Ecto neural progenitor cell (in vitro differentiated cells): Measurements from ENCODE around the gene PALD1.

Experiments used
- DNase-seq: peaks from one replicate; pipeline ENCODE4 v3.0.0-alpha.2; 2018; ENCODE audit warnings: low spot score

PALD1 gene

GRCh38 chr10:70457759-70458305 lies 20.7 kb upstream of the PALD1 start:
- DNase-seq: no peak

DNA sequence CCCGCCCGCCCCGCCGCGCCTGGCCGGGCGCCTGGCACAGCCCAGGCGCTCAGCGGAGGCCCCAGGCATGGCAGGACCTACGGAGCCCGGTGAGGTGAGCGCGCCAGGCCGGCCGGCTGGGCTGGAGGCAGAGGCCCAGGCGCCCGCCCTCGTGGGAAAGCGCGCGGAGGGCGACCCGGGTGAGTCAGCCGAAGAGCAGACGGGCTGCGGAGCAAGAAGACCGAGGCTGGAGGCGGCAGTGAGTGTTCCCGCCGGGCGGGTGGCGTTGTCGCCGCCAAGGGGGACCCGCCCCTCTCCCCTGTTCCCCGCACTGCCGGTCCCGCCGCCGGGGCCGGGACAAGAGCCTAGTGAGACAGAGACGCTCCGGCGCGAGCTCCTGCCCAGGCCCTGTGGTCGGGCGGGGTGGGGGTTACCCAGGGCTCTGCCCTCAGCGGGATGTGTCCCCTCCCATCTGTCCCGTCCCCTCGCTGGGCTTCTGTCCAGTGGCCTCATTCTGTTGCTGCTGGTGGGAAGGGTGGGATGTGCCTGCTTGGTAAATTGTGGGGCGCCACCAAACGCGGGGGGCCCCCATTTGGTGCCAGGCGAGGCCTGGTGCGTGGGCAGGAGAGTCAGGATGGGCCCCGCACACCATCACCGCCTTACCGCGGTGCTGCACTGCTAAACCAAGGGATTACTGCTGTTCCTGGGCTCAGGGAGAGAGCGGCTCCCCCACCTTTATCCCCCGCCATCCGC lies 20.1 kb upstream of the PALD1 start:
- DNase-seq: peak; percentile 70

DNA sequence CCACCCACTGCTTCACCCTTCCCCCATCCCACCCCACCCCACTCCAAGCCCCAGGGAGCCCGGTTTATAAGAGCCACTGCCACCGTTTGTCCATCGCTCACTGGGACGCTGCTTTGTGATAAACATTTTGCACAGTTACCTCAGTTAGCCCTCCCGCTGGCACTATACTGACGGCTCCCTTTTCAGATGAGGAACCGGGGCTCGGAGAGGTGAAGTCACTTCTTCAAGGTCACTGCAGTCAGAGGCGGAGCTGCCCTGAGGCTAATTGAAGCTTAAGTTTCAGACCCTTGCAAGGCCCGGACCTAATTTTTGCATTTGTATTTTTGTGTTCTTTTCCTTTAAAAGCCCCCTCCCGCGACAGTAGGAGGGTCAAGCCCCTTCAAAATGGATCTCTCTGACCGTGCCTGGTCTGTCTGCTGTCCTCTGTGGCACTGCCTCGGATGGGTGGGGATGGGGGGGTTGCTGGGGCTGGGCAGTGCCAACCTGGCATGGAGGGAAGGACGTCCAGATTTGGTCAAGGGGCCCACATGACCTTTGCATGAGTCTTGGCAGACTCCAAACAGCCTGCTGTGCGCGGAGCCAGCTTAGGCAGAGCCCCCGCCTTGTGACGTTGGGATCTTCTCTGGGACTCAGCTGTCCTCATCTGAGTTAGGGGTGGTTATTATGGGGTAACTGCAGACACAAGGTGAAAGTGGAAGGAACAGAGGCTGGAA lies 19.4 kb upstream of the PALD1 start:
- no peak for DNase-seq

GRCh38 chr10:70459774-70460490 lies 18.6 kb upstream of the PALD1 start:
- peak; percentile 70 for DNase-seq

GRCh38 chr10:70461397-70462348 lies 16.9 kb upstream of the PALD1 start:
- peak; percentile 64 for DNase-seq

DNA sequence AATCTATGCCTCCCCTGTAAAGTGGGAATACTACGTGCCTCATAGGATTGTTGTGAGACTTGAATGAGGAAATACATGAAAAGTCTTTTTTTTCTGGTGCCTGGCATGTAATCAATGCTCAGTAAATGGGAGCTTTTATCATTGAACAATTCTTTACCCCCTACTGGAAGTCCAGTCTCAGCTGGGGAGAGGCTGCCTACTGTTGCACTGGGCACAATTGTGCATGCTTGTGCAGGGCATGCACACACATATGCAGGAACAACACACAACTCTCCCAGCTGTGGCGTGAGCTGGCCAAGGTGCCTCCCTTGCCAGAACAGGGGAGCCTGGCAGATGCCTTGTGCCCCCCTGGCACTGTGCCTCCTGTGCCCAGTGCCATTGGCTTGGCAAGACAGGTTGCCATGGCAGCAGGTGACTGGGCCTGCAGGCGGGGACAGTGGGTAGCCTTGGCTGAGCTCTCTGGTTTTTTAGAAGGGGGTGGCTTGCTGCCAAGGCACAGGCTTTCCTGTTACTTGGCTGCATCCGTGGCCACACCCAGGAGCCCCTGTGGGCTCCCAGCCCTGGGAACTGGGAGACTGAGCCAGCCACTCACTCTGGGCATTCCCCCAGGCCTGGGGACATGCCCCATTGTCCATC lies 16.1 kb upstream of the PALD1 start:
- DNase-seq: no peak

- DNase-seq: no peak
These were observed 13.3 kb upstream of the PALD1 start for GRCh38 chr10:70465278-70465677.

- no peak for DNase-seq
These were observed 12.7 kb upstream of the PALD1 start for GRCh38 chr10:70465832-70466231.

DNA sequence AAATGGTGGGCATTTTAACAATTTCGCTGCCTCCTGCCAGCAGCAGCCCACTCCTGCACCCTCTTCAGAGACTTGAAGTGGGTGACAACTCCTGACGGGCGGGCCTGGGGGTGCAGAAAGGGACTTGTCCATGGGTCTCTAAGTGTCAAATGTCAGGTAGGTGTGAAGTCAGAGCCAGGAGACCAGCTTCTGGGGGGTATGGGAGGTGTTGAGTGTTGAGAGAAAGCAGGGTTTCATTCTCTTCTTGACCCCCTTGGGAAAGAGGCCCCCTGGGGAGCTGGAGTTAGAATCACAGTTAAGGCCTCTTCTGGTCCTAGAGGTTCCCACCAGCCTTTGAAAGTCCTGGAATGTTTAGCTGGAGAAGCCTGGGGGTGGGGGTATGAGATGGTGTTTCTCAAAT lies 11.6 kb upstream of the PALD1 start:
- no peak for DNase-seq

DNA sequence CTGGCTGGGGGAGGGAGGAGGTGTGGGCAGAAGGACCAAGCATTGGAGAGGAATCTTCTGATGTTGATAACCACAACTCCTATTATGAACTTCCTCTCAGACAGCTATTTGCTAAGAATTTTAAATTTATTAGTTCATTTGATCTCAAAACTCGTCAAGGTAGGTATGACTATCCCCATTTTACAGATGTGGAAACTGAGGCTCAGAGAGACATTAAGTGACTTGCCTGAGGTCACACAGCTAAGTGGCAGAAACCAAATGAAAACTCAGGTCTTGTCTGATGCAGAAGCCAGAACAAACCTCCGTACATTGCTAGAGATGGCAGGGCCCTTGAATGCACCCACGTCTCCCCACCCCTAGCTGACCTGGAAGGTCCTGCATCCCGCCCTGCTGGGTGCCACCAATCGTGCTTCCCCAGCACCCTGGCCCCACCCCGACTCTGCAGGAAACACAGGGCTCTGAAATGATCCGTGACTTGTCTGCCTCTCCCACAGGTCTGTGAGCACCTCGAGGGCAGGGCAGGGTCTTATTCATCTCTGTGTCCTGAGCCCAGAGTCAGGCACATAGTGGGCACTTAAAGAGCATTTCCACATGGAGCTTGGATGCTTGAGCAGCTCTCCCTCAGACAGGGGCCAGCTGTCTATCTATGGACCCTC lies 5.6 kb upstream of the PALD1 start:
- DNase-seq: no peak

DNA sequence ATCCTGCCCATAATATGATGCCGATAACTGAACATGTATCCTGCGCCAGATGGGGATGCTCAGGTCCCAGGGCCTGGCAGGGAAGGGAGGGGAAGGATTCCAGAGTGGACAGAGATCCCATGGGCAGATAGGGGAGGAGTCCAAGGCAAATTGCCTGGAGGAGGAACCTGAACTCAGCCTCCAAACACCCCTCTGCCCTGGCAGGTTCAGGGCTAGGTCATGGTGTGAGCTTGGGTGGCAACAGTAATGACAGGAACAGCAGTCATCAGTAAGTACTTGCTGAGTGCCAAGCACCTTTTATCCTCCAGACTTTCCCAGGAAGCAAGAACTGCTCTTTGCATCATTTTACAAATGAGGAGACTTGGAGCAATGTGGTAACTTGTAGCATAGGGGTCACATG lies 3.8 kb upstream of the PALD1 start:
- DNase-seq: no peak

- DNase-seq: no peak
These were observed 2.9 kb upstream of the PALD1 start for GRCh38 chr10:70475661-70476060.

- no peak for DNase-seq
These were observed 2.1 kb upstream of the PALD1 start for GRCh38 chr10:70476249-70477035.

DNA sequence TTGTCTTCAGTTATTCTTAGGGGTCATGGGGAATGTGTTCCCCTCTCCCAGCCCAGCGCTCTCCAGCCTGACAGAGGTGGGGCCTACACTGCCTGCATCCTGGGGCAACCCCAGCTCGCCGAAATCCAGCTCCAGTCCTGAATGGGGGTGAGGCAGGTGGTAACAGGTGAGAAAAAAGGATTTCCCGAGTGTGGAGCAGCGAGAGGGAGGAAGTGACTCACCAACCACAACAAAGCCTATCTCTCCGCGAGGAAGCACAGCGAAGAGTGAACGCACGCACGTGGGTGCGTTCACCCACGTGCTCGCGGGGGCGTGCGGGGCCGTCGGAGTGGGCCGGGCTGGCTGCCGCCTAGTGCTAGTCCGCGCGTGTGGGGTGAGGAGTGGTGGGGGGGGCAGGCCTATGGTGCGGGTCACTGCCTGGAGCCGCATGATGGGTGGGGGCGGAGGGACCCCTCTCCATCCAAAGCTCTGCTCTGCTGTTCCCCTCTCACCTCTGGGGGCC lies 855 bp upstream of the PALD1 start:
- peak; percentile 46 for DNase-seq

- no peak for DNase-seq
These were observed 606 bp downstream of the PALD1 start for GRCh38 chr10:70479165-70479581.

- DNase-seq: peak; percentile 43
These were observed 1.2 kb downstream of the PALD1 start for GRCh38 chr10:70479626-70480238.

DNA sequence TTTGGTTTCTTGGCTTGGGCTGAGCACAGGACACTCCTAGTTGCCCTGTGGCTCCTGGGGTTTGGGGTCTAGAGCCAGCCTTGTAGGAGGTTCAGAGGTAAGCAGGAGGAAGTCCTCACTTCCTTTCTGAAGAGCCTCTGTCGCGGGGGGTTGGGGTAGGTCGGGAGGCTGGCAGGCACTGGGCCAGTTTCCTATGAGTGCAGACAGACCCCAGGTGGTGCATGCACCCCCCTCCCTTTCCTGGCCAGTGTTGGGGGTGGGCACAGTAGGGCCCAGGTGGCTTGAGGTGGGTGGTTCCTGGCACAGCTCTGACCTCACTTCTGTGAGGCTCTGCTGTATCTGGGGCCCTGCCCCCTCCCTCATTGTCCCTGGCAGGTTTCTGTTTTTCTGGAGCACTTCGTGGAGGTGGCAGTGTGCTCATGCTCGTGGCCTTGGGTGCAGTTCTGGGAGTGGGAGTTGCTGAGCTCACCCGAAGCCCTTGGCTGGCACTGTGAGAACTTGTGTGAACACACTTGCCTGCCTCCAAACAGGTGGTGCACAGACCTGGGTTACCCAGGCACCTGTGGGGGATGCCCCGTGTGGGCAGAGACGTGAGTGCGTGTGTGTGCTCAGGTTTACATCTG lies 1.8 kb downstream of the PALD1 start:
- DNase-seq: peak; percentile 46

- no peak for DNase-seq
These were observed 2.5 kb downstream of the PALD1 start for GRCh38 chr10:70481105-70481504.
